Epithelial cell of esophagus (primary cell): ENCODE results near the gene GCLC.

ENCODE experiments used
- DNase-seq: peaks from one replicate; pipeline ENCODE4 v3.0.0; 2010; ENCODE audit warnings: low read depth
- H3K4me3 ChIP-seq: 2 replicates; pipeline ENCODE4 v1.5.1; 2011; ENCODE audit warnings: mild to moderate bottlenecking, low read length, control low read depth
- CTCF ChIP-seq: IDR thresholded peaks from 2 replicates; pipeline ENCODE4 v1.5.1; 2011; ENCODE audit warnings: low read depth, mild to moderate bottlenecking, low read length, control low read depth, inconsistent platforms; ENCODE audit not compliant: insufficient read depth; ENCODE audit errors: missing control alignments

GCLC gene

GRCh38 chr6:53501432-53501831, 43.5 kb downstream of the GCLC start:
- TF ChIP-seq CTCF, result no peak
- no peak overlapping the region for H3K4me3 ChIP-seq
- DNase-seq, result no peak

GRCh38 chr6:53500095-53500494, 44.8 kb downstream of the GCLC start:
- TF ChIP-seq CTCF, result no peak
- H3K4me3 ChIP-seq, result no peak overlapping the region
- DNase-seq, result no peak

DNA sequence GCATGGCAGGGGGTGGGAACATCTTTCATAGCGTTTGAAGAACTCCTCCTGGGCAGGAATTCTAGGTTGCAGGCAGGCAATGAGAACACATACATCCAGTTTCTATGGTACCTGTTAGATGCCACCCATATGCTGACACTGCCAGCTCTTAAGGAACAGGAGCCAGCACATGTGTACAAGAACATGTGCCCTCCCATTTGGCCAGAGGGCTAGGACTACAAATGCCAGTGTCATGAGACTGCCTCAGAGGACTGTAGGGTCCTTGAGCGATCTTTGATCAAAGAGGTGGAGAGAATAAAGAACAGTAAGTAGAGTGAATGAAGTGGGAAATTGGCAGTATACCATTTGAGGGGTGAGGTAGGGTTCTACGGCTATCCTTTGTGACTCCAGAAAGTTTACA, 45.8 kb downstream of the GCLC start:
- no peak for DNase-seq
- no peak overlapping the region for H3K4me3 ChIP-seq
- TF ChIP-seq CTCF, result no peak

DNA sequence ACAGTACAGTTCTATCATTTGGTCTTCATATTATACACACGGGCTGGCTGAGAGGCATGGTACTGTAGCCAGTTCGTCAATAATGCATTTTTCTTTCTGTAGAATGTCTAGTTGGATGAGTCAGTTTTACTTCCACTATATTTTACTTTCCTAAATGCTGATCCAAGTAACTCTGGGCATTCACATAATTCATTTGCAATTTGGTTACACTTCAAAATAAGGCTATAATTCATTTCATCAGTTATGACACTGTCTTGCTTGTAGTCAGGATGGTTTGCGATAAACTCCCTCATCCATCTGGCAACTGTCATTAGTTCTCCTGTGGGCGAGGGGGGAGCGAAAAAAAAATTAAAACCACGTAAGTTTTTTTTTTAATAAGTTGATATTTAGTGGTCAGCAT, 46.3 kb downstream of the GCLC start:
- TF ChIP-seq CTCF, result no peak
- no peak for DNase-seq
- H3K4me3 ChIP-seq, result no peak overlapping the region

DNA sequence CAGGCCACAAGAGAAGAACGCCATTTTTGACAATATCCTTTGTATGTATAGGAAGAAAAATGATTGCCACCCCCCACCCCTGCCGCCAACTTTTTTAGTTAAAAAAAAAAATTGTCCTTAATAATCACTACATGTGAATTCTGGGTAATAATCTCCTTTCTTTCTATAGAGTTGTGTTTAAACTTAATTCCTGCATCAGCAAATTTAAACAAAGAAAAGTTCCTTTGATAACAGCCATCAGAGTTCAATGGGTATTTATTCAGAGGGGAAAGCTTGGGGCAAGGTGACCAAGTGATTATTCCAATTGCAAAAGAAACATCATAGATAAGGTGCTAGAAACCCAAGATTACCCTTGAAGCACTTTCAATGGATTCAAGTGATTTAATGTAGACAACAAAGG, 47.0 kb downstream of the GCLC start:
- no peak overlapping the region for H3K4me3 ChIP-seq
- no peak for DNase-seq
- no peak for TF ChIP-seq CTCF

DNA sequence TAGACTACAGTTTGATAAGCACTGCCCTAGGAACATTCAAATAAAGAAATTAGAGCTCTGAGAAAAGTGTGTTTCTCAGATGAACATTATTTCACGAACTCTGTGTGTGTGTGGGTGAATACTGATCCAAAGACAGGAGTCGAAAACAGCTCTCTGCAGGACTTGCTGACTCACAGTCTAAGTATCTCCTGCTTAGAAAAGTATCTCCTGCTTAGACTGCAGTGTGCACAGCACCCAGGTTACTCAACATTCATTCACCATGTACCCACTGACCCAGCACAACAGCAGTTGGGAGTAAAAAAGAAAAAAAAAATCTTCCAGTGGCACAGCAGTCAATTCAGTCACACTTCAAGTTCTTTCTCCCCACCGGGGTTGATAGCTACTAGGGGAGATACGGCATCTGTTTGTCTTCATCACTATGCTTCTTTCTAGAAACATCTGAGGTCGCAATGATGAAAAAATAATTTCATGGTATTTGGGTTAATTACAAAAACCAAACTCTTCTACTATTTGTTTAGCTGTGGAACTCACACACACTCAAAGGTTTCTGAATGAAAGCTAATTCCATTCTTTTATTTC, 48.0 kb downstream of the GCLC start:
- no peak overlapping the region for H3K4me3 ChIP-seq
- no peak for TF ChIP-seq CTCF
- peak; percentile 89 for DNase-seq
